Cerebellar cortex (tissue), 1 donor: ENCODE measurements around the gene ZNF148.

ENCODE experiments used
- DNase-seq: peaks from one replicate; pipeline ENCODE4 v3.0.0-alpha.2; 2015; ENCODE audit warnings: low spot score

Gene ZNF148

GRCh38 chr3:125280668-125281361, 94.3 kb downstream of the ZNF148 start:
- peak; percentile 39 for DNase-seq

GRCh38 chr3:125278155-125278554, 97.0 kb downstream of the ZNF148 start:
- no peak for DNase-seq

- DNase-seq = no peak
Observed at GRCh38 chr3:125271127-125271526, 104.0 kb downstream of the ZNF148 start.

GRCh38 chr3:125267460-125267859, 107.7 kb downstream of the ZNF148 start:
- peak; percentile 34 for DNase-seq

DNA sequence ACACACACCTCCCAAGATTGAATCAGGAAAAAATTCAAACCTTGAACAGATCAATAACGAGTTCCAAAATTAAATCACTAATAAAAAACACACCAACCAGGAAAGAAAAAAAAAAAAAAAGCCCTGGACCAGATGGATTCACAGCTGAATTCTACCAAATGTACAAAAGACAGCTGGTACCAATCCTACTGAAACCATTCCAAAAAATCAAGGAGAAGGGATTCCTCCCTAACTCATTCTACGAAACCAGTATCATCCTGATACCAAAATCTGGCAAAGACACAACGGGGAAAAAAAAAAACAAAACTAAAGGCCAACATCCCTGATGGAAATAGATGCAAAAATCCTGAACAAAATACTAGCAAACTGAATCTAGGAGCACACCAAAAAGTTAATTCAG, 108.2 kb downstream of the ZNF148 start:
- peak; percentile 82 for DNase-seq

DNA sequence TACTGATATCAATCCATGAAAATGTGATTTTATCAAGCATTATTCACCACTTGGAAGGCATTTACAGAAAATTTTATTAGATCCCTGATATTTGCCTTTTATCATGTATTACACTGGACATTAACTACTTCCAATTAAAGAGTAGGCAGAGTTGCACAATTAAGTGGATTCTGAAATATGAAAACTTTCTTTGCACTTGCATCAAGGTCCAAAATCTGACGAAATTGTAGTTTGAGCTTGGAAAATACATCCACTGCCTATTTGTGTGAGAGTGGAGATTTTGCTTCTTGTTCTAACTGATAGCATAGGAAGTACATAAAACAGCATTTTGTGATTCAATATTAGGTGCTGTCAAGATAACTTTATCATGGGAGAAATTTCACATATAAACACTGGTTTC, 113.0 kb downstream of the ZNF148 start:
- no peak for DNase-seq

- no peak for DNase-seq
Observed at GRCh38 chr3:125261031-125261430, 114.1 kb downstream of the ZNF148 start.

DNA sequence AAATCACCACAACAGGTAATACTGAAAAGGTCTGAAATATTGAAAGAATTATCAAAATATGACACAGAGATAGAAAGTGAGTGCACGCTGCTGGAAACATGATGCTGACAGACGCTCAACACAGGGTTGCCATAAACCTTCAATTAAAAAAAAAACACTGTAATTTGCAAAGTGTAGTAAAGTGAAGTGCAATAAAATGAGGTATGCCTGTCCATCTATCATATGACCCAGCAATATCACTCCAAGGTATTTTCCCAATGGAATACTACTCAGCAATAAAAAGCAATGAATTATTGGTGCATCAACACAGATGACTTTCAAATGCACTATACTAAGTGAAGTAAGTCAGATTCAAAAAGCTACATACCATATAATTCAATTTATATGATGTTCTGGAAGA, 115.0 kb downstream of the ZNF148 start:
- DNase-seq = no peak

DNA sequence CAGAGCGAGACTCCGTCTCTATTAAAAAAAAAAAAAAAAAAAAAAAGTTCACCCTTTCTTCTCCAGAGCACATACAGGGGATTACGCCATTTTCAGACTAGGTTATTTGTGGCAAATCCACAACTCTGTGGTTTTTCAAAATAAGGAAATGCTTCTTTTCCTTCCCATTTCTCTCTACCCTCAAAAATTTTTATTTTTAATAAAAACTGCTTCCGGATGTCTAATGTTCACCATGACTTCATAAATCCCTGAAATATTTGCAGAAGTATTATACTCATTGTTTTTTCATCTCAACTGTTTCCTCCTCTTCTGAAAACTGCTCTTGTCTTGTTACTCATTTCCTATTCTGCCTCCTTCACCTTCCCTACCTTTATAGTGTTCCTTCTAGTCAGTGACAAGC, 117.6 kb downstream of the ZNF148 start:
- DNase-seq = no peak

DNA sequence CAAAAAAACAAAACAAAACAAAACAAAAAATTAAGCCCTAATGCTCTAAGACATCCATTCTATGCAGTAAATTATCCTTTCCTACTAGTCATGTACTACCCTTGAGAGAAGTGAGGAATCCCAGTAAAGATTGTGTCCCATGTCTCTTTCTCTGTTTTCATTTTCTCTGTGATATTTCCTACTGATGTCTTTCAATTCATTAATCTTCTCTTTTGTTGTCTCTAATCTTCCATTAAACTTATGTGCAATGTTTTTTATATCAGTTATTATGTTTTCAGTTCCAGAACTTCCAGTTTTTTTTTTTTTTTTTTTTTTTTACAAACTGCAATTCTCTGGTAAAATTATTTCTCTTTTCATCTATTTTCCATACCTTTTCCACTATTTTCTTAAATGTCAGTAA, 118.5 kb downstream of the ZNF148 start:
- DNase-seq = no peak

- no peak for DNase-seq
Observed at GRCh38 chr3:125250973-125251372, 124.2 kb downstream of the ZNF148 start.

- no peak for DNase-seq
Observed at GRCh38 chr3:125246237-125246636, 128.9 kb downstream of the ZNF148 start.

- DNase-seq = no peak
Observed at GRCh38 chr3:125245521-125245920, 129.6 kb downstream of the ZNF148 start.

DNA sequence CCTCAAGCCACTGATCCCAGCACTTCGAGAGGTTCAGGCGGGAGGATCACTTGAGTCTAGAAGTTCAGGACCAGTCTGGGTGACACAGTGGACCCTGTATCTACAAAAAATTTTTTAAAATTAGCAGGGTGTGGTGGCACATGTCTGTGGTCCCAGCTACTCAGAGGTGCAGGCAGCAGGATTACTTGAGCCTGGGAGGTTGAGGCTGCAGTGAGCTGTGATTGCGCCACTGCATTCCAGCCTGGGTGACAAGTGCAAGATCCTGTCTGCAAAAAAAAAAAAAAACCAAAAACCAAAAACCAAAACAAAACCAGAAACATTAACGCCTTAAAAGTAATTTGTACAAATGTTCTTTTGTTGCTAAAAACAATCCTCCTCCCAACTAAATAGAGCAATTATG, 134.6 kb downstream of the ZNF148 start:
- no peak for DNase-seq

DNA sequence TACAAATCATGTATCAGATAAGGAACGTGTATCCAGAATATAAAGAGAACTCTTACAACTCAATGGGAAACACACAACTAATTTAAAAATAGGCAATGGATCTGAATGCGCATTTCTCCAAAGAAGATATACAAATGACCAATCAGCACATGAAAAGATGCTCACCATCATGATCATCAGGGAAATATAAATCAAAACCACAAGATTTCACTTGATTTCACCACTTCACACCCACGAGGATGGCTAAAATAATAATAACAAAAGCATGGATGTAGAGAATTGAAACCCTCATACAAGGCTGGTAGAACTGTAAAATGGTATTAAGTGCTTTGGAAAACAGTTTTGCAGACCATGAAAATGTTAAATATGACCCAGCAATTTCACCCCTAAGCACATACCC, 135.9 kb downstream of the ZNF148 start:
- DNase-seq = no peak

DNA sequence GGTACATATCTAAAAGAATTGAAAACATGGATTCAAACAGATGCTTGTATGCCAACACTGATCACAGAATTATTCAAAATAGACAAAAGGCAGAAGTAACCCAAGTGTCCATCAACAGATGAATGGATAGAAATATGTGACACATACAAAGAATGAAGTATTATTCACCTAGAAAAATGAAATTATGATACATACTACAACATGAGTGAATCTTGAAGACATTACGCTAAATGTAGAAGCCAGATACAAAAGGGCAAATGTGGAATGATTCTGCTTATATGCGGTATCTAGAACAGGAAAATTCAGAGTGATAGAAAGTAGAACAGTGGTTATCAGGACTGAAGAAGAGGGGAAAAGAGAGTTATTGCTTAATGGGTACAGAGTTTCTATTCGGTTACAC, 136.4 kb downstream of the ZNF148 start:
- no peak for DNase-seq

DNA sequence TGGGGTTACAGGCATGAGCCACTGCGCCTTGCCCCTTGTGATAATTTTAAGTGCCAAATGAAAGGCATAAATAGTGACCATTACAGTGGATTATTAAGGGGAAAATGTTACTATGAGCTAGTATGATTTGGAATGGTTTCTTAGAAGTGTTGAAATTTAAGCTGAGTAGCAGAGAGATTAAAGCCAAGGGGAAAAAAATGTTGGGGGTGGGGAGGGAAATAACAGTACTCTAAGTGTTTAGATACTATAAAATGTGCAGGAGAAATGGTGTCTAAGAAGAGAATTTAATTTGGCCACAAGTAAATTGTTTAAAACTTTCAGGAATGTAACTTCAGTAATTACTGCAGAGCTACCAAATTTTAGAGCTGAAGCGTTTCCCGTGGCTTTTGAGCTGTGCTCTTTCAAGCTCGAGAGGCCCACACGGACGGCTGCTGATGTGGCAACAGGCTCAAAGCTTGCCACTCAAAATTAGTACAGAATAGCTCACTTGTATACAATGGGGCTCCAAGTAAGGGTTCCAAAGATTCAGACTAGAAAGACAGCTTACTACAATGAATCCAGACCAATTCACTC, 138.7 kb downstream of the ZNF148 start:
- DNase-seq = no peak

GRCh38 chr3:125234831-125235230, 140.3 kb downstream of the ZNF148 start:
- DNase-seq = no peak

GRCh38 chr3:125232401-125232800, 142.7 kb downstream of the ZNF148 start:
- DNase-seq = no peak

DNA sequence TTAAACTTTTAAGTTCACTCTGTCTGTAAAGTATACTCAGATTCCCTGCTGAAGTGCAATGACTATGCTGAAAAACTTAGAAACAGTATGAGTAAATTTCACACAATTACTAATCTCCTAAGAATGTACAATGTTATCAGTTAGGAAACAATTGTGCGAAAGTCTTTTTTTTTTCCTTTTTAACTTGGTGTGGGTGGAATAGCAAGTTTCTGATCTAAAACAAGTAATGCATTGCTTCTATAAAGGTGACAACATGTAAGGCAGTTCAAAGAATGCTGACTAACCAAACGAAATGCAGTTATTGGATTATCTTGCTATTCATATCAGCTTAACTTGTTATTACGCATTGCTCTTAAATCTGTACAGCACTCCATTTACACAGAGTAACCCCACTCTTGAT, 143.2 kb downstream of the ZNF148 start:
- no peak for DNase-seq

GRCh38 chr3:125229707-125230106, 145.4 kb downstream of the ZNF148 start:
- DNase-seq = no peak

DNA sequence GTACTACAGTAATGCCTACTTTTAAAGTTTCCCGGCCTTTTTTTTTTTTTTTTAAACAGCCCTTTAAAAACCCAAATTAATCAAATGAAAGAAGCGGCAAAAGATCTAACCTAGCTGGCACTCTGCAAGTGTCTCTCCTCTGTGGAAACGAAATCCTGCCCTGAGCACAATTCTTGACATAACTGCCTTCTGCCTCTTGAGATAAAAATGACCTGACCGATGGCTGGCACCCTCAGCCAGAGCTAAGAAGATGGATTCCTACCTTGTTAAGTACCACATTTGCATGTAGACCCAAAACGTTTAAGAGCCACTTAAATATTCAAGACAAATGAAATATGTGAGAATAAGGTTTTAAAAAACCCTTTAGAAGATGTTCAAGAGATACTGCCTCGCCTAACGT, 146.0 kb downstream of the ZNF148 start:
- DNase-seq = no peak

GRCh38 chr3:125221831-125222230, 153.3 kb downstream of the ZNF148 start:
- no peak for DNase-seq
